ENCODE measurements around the gene YJEFN3. TPM values are rescaled to one million over a fixed set of nuclear protein-coding genes. Genes with fewer than 3 reads are reported as not detected.

The YJEFN3 gene
- total and polyA plus RNA-seq, 10 of the 15 experiments (the other 5 are each of a cell fraction or from before 2014, with no cell fraction given) = 0.05 to 6.9 (median 3.5) TPM

DNA sequence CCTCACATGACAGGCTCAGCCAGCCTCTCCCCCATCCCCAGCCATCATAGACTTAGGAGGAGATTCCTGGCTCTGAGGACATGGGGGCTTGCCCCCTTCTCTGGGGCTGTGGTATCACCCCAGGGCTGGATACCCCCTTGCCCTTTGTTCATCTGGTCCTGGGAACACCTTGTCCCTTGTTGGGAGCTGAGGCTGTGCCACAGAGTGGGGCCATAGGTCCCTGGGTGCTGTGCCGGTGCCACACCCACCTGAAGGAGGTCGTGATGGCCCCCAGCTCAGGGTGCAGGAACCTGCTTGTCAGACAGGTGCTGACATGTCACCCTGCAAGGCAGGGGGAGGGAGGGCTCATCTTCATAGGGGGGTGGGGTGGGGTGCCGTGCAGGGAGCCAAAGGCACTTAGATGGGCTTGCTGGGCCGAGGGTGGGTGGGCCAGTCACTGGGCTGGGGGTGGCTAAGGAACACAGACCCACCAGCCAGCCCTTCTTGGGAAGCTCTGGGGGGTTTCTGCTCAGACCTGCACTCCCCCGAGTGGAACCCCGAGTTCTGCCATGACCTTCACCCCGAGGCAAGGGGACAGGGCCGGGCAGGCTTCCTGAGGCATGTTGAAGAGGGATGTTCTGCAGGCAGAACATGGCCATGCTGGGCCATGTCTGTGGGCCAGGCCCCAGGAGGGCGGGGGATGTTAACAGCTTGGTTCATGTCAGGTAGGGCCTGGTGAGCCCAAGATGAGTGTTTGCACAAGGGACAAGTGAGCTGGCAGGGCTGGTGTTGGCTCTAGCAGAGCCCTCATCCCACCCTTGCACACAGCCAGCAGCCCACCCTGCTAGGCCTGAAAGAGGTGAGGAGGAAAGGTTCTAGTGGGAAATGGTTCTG, 41.4 kb upstream of the YJEFN3 start:
- SMC1A ChIA-PET (ENCODE audit: uncharacterized antibody, unreplicated experiment) = interaction anchor here (1.2 to 5.1 kb wide), 3 partner anchors 68 to 121 kb away, joined by 3 to 97 read pairs (median 57); partner anchors contain the start of gene GATAD2A
- FAIRE-seq = no peak
- Histone ChIP-seq H3K9ac (ENCODE audit: control insufficient read depth, insufficient read depth, low read length) (no peak overlapping the region), H4K20me1 (ENCODE audit: control insufficient read depth, insufficient read depth) (no peaks in the 10 kb centered on the region), H3K4me1 (ENCODE audit: control insufficient read depth, insufficient read depth, low read length) (peaks cover 30% of the 10 kb centered on the region), H3K27ac (ENCODE audit: control insufficient read depth, insufficient read depth) (no peak overlapping the region), H2AFZ (ENCODE audit: control insufficient read depth, low read depth, low read length) (no peak overlapping the region), H3K79me2 (ENCODE audit: control insufficient read depth, insufficient read depth, low read length) (peaks cover 9% of the 10 kb centered on the region), H3K4me3 (no peak overlapping the region), H3K36me3 (ENCODE audit: control insufficient read depth in 2 of 2, insufficient read depth in 2 of 2, low read length in 1 of 2) (peaks cover 13 to 25% of the 10 kb centered on the region in 2 experiments; a peak in 3 of 4 replicates), H3K27me3 (replicated peaks in 1 of 2; ENCODE audit: control insufficient read depth in 2 of 2, insufficient read depth in 2 of 2, low read length in 1 of 2) (no peaks in the 10 kb centered on the region), H3K4me2 (ENCODE audit: control insufficient read depth, insufficient read depth) (no peak overlapping the region), H3K9me3 (replicated peaks; ENCODE audit: control insufficient read depth, insufficient read depth, low read length) (no peaks in the 10 kb centered on the region)
- CTCF ChIA-PET = interaction anchor here (1.3 to 9.3 kb wide), 3 partner anchors 83 to 122 kb away, joined by 8 to 223 read pairs (median 83); partner anchors contain the start of gene GATAD2A
- no peak for TF ChIP-seq NR2F1 (conservative IDR thresholded peaks at IDR 0.05)
- no peak for TF ChIP-seq EED (IDR thresholded peaks at IDR 0.05; ENCODE audit: low read depth)
- TF ChIP-seq BRCA1 (IDR thresholded peaks at IDR 0.05; ENCODE audit: low read depth, low read length) = no peak
- TF ChIP-seq HCFC1 (IDR thresholded peaks at IDR 0.05; ENCODE audit: low read length) = no peak
- no peak for TF ChIP-seq SRF (IDR thresholded peaks at IDR 0.05; ENCODE audit: low read depth in 2 of 2, low read length in 2 of 2)
- no peak for TF ChIP-seq MYC (IDR thresholded peaks at IDR 0.05; ENCODE audit: insufficient read depth, insufficient read length, insufficient replicate concordance, low read length, severe bottlenecking)
- in situ Hi-C loops (cut with MboI) = no loop called here
- POLR2A ChIA-PET = no interaction called here
- intact Hi-C loops (cut with micrococcal nuclease; ENCODE audit: unreplicated experiment) = no loop called here
- RAD21 ChIA-PET (ENCODE audit: unreplicated experiment) = interaction anchor here (1.0 to 4.8 kb wide), 4 partner anchors 81 to 341 kb away, joined by 3 to 72 read pairs (median 29); partner anchors contain the start of gene GATAD2A
- ATAC-seq = no peak
- BruUV-seq (replicated peaks) = no TSS peak
- DNase-seq (ENCODE audit: low read depth, low spot score) = no peak
- WGBS (ENCODE audit: insufficient coverage, insufficient replicate concordance, low lambda C conversion rate, missing lambda C conversion rate) = 82% methylated on average over 8 of the region's 9 CpGs

All from GM12878 (cell line).